Measurements from ENCODE around the gene APH1A. TPM values are rescaled to one million over a fixed set of nuclear protein-coding genes. Genes with fewer than 3 reads are reported as not detected.
"Not testable (repeated sequence)": the region's sequence is repeated elsewhere in the genome, so short reads cannot be mapped to it uniquely, and the experiment has no call there.

Gene APH1A
- total and polyA plus RNA-seq, 2 experiments from 2014 or later: 29.5 to 78.6 TPM

- Histone ChIP-seq H3K36me3 (peaks cover 55% of the 10 kb centered on the region), H3K27me3 (no peaks in the 10 kb centered on the region), H3K4me1 (ENCODE audit: low read depth) (no peaks in the 10 kb centered on the region), H3K9me3 (ENCODE audit: low read depth) (no peaks in the 10 kb centered on the region), H3K27ac (no peak overlapping the region), H3K4me3 (no peak overlapping the region)
- no peak for DNase-seq (ENCODE audit: low read depth in 1 of 2, low spot score in 1 of 2)
- TF ChIP-seq, protein P1, sequence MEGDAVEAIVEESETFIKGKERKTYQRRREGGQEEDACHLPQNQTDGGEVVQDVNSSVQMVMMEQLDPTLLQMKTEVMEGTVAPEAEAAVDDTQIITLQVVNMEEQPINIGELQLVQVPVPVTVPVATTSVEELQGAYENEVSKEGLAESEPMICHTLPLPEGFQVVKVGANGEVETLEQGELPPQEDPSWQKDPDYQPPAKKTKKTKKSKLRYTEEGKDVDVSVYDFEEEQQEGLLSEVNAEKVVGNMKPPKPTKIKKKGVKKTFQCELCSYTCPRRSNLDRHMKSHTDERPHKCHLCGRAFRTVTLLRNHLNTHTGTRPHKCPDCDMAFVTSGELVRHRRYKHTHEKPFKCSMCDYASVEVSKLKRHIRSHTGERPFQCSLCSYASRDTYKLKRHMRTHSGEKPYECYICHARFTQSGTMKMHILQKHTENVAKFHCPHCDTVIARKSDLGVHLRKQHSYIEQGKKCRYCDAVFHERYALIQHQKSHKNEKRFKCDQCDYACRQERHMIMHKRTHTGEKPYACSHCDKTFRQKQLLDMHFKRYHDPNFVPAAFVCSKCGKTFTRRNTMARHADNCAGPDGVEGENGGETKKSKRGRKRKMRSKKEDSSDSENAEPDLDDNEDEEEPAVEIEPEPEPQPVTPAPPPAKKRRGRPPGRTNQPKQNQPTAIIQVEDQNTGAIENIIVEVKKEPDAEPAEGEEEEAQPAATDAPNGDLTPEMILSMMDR (IDR thresholded peaks at IDR 0.05; ENCODE audit: low read depth, low read length): no peak
Observed at GRCh38 chr1:150227228-150227627, 41.6 kb downstream of the APH1A start.

DNA sequence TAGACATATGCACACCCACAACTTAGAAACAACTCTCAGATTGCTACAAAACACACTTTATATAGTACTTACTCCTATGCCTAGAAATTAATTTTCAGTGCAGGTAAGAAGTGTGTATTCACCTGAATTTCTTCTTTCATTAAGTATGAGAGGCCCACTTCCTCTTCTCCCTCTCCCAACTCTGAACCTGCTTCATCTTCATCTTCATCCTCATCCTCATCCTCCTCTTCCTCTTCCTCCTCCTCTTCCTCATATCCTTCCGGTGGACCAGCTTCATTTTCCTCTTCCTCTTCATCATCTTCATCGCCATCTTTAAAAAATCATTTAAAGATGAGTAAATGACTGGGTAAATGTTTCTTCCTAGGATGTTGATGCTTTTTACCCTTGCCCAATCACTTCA, 42.3 kb downstream of the APH1A start:
- H3K4me1 ChIP-seq (ENCODE audit: low read depth): no peaks in the 10 kb centered on the region
- peaks cover 55% of the 10 kb centered on the region for H3K36me3 ChIP-seq
- no peak for DNase-seq (ENCODE audit: low read depth in 1 of 2, low spot score in 1 of 2)
- no peaks in the 10 kb centered on the region for H3K9me3 ChIP-seq (ENCODE audit: low read depth)
- H3K27me3 ChIP-seq: no peaks in the 10 kb centered on the region
- no peak overlapping the region for H3K27ac ChIP-seq
- no peak overlapping the region for H3K4me3 ChIP-seq
- TF ChIP-seq, protein P1 (IDR thresholded peaks at IDR 0.05; ENCODE audit: low read depth, low read length): no peak

GRCh38 chr1:150225546-150225945, 43.3 kb downstream of the APH1A start:
- TF ChIP-seq, protein P1 (IDR thresholded peaks at IDR 0.05; ENCODE audit: low read depth, low read length): no peak
- H3K27me3 ChIP-seq: no peaks in the 10 kb centered on the region
- DNase-seq (ENCODE audit: low read depth in 1 of 2, low spot score in 1 of 2): no peak
- no peak overlapping the region for H3K4me3 ChIP-seq
- H3K9me3 ChIP-seq (ENCODE audit: low read depth): no peaks in the 10 kb centered on the region
- no peak overlapping the region for H3K27ac ChIP-seq
- no peaks in the 10 kb centered on the region for H3K4me1 ChIP-seq (ENCODE audit: low read depth)
- peaks cover 57% of the 10 kb centered on the region for H3K36me3 ChIP-seq

- Histone ChIP-seq H3K4me3 (no peak overlapping the region), H3K27me3 (no peaks in the 10 kb centered on the region), H3K36me3 (peaks cover 55% of the 10 kb centered on the region), H3K9me3 (ENCODE audit: low read depth) (no peaks in the 10 kb centered on the region), H3K27ac (no peak overlapping the region), H3K4me1 (ENCODE audit: low read depth) (no peaks in the 10 kb centered on the region)
- TF ChIP-seq, protein P1 (IDR thresholded peaks at IDR 0.05; ENCODE audit: low read depth, low read length): no peak
- DNase-seq (ENCODE audit: low read depth in 1 of 2, low spot score in 1 of 2): no peak
Observed at GRCh38 chr1:150224983-150225382, 43.8 kb downstream of the APH1A start.

DNA sequence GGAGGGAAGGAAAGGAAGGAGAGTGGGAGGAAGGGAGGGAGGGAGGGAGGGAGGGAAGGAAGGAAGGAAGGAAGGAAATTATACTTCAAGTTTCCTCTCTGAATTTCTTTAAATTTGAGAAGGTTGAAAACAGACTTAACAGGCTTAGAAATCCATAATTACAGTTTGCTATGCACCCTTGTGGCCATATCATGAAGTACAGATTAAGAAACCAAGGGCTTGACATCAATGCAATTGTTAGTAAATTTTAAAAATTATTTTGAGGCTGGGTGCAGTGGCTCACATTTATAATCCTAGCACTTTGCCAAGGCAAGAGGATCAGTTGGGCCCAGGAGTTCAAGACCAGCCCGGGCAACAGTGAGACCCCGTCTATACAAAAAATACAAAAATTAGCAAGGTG, 47.3 kb downstream of the APH1A start:
- no peaks in the 10 kb centered on the region for H3K4me1 ChIP-seq (ENCODE audit: low read depth)
- H3K36me3 ChIP-seq: peaks cover 42% of the 10 kb centered on the region
- peak in 1 of 2 donors; percentile 50 for DNase-seq (ENCODE audit: low read depth in 1 of 2, low spot score in 1 of 2)
- TF ChIP-seq, protein P1 (IDR thresholded peaks at IDR 0.05; ENCODE audit: low read depth, low read length): peak; percentile 52
- no peak overlapping the region for H3K27ac ChIP-seq
- no peak overlapping the region for H3K4me3 ChIP-seq
- H3K27me3 ChIP-seq: no peaks in the 10 kb centered on the region
- no peaks in the 10 kb centered on the region for H3K9me3 ChIP-seq (ENCODE audit: low read depth)

DNA sequence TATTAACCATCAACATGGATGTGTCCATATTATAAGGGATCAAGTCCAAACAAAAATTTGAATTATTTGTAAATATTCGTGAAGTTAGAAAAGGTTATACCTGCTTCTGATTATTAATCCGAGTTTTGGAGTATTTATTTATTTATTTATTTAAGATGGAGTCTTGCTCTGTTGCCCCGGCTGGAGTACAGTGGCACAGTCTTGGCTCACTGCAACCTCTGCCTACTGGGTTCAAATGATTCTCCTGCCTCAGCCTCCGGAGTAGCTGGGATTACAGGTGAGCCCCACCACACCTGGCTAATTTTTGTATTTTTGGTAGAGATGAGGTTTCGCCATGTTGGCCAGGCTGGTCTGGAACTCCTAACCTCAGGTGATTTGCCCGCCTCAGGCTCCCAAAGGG, 53.0 kb downstream of the APH1A start:
- H3K4me1 ChIP-seq (ENCODE audit: low read depth); H3K4me3 ChIP-seq; H3K27me3 ChIP-seq; H3K9me3 ChIP-seq (ENCODE audit: low read depth); H3K36me3 ChIP-seq; DNase-seq (ENCODE audit: low read depth in 1 of 2, low spot score in 1 of 2); H3K27ac ChIP-seq: not testable (repeated sequence)

Other genes starting within 250 kb of the APH1A start
- gene VPS45, start 201.2 kb downstream of the APH1A start, total RNA-seq: 46.6 and 53.4 TPM in 2 replicates
- 70.4 and 71.2 TPM in 2 replicates for gene VPS45, start 201.2 kb downstream of the APH1A start, polyA plus RNA-seq
- 94.1 and 102 TPM in 2 replicates for gene PLEKHO1, start 119.1 kb downstream of the APH1A start, total RNA-seq
- gene PLEKHO1, start 119.1 kb downstream of the APH1A start, polyA plus RNA-seq: 143 and 149 TPM in 2 replicates
- gene ANP32E, start 32.9 kb downstream of the APH1A start, total RNA-seq: 21.9 and 38.5 TPM in 2 replicates
- 36.8 and 60.9 TPM in 2 replicates for gene ANP32E, start 32.9 kb downstream of the APH1A start, polyA plus RNA-seq
- 34.8 and 46.1 TPM in 2 replicates for gene CA14, start 11.2 kb downstream of the APH1A start, total RNA-seq
- 68.2 and 133 TPM in 2 replicates for gene CA14, start 11.2 kb downstream of the APH1A start, polyA plus RNA-seq
- 9.2 and 11.1 TPM in 2 replicates for gene C1orf54, start 3.8 kb upstream of the APH1A start, total RNA-seq
- gene C1orf54, start 3.8 kb upstream of the APH1A start, polyA plus RNA-seq: 35.6 and 37.2 TPM in 2 replicates
- gene CIART, start 13.5 kb upstream of the APH1A start, total RNA-seq: 15.4 and 17.7 TPM in 2 replicates
- gene CIART, start 13.5 kb upstream of the APH1A start, polyA plus RNA-seq: 19.0 and 20.6 TPM in 2 replicates
- gene MRPS21, start 24.8 kb upstream of the APH1A start, total RNA-seq: 85.8 and 89.9 TPM in 2 replicates
- gene MRPS21, start 24.8 kb upstream of the APH1A start, polyA plus RNA-seq: 126 and 133 TPM in 2 replicates
- gene PRPF3, start 52.5 kb upstream of the APH1A start, total RNA-seq: 28.9 and 40.8 TPM in 2 replicates
- 27.0 and 37.7 TPM in 2 replicates for gene PRPF3, start 52.5 kb upstream of the APH1A start, polyA plus RNA-seq
- 17.3 and 24.1 TPM in 2 replicates for gene RPRD2, start 95.1 kb upstream of the APH1A start, total RNA-seq
- gene RPRD2, start 95.1 kb upstream of the APH1A start, polyA plus RNA-seq: 34.8 and 36.1 TPM in 2 replicates
- 34.5 and 35.7 TPM in 2 replicates for gene TARS2, start 218.4 kb upstream of the APH1A start, total RNA-seq
- gene TARS2, start 218.4 kb upstream of the APH1A start, polyA plus RNA-seq: 46.8 and 62.5 TPM in 2 replicates
- gene ECM1, start 239.1 kb upstream of the APH1A start, total RNA-seq: 0.78 and 1.9 TPM in 2 replicates
- 1.9 and 2.9 TPM in 2 replicates for gene ECM1, start 239.1 kb upstream of the APH1A start, polyA plus RNA-seq
- gene FALEC, start 246.7 kb upstream of the APH1A start, total RNA-seq: 3.9 TPM in 1 of 2 replicates, not detected in the other
- 4.7 and 6.2 TPM in 2 replicates for gene FALEC, start 246.7 kb upstream of the APH1A start, polyA plus RNA-seq